ENCODE data around the gene AQP1.

AQP1 gene

GRCh38 chr7:30921540-30922401, 10.1 kb downstream of the AQP1 start:
- DNase-seq (ENCODE audit: low read depth) = no peak

GRCh38 chr7:30922596-30922995, 10.9 kb downstream of the AQP1 start:
- DNase-seq (ENCODE audit: low read depth) = no peak

DNA sequence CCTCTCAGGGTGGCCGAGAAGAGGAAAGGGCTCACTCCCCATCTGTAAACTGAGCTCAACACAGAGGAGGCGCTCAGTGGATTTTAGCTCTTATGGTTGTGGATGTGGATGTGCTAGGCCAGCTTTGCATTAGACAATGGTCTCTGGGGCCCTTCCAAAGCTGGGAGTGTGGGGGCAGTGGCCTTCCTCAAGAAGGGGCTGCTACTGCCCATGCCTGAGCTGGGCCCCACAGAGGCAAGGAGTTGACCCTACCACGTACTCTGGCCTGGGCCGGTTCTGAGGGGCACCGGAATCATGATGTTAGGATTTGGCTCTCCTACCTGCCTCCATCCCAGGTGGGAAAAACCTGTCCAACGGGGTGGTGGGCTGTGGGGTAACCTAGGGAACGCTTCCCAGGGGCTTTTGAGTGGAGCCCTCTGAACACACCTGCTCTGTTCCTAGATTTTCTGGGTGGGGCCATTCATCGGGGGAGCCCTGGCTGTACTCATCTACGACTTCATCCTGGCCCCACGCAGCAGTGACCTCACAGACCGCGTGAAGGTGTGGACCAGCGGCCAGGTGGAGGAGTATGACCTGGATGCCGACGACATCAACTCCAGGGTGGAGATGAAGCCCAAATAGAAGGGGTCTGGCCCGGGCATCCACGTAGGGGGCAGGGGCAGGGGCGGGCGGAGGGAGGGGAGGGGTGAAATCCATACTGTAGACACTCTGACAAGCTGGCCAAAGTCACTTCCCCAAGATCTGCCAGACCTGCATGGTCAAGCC, 11.5 kb downstream of the AQP1 start:
- no peak for DNase-seq (ENCODE audit: low read depth)

DNA sequence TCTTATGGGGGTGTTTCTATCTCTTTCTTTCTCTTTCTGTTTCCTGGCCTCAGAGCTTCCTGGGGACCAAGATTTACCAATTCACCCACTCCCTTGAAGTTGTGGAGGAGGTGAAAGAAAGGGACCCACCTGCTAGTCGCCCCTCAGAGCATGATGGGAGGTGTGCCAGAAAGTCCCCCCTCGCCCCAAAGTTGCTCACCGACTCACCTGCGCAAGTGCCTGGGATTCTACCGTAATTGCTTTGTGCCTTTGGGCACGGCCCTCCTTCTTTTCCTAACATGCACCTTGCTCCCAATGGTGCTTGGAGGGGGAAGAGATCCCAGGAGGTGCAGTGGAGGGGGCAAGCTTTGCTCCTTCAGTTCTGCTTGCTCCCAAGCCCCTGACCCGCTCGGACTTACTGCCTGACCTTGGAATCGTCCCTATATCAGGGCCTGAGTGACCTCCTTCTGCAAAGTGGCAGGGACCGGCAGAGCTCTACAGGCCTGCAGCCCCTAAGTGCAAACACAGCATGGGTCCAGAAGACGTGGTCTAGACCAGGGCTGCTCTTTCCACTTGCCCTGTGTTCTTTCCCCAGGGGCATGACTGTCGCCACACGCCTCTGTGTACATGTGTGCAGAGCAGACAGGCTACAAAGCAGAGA, 12.2 kb downstream of the AQP1 start:
- no peak for DNase-seq (ENCODE audit: low read depth)

- no peak for DNase-seq (ENCODE audit: low read depth)
Observed at GRCh38 chr7:30924624-30925023, 13.0 kb downstream of the AQP1 start.

DNA sequence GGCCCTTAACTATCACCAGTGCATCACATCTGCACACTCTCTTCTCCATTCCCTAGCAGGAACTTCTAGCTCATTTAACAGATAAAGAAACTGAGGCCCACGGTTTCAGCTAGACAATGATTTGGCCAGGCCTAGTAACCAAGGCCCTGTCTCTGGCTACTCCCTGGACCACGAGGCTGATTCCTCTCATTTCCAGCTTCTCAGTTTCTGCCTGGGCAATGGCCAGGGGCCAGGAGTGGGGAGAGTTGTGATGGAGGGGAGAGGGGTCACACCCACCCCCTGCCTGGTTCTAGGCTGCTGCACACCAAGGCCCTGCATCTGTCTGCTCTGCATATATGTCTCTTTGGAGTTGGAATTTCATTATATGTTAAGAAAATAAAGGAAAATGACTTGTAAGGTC, 13.5 kb downstream of the AQP1 start:
- no peak for DNase-seq (ENCODE audit: low read depth)

GRCh38 chr7:30925913-30926312, 14.3 kb downstream of the AQP1 start:
- no peak for DNase-seq (ENCODE audit: low read depth)

- DNase-seq (ENCODE audit: low read depth) = no peak
Observed at GRCh38 chr7:30926313-30926712, 14.7 kb downstream of the AQP1 start.

DNA sequence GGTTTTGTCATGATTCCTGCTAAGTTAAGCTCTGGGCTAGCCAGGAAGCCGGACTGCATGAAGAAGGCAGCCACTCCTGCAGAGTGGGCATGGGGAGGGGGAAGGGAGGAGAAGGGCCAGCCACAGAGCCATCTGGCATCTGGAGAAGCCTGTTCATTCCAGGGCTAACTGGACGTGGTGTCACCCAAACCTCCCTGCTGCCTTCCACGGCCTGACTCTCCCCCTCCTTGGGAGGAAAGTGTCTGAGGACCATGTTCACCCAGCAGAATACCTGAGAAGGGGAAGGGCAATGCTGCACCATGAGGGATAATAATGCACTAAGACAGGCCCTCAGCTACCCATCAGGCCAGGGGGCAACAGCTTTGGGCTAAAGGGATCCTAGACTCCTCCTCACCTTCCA, 15.4 kb downstream of the AQP1 start:
- no peak for DNase-seq (ENCODE audit: low read depth)

DNA sequence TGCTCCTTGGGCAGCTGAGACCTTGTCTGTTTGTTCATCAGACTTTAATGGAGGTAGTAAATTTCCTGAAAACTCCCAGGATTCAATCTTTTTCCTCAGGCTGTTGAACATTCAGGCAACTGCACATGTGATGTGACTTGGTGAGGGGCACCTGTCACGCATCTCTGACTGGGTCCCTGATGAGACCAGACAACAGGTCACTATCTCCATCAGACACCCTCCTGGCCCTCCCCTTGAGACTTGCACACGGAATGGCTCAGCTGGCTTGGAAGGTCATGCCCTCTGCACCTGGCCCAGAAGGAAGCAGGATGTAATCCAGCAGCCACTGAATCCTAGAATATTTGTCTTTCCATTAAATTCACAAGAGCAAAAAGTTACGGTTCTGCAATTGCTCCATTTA, 15.9 kb downstream of the AQP1 start:
- DNase-seq (ENCODE audit: low read depth) = no peak

- no peak for DNase-seq (ENCODE audit: low read depth)
Observed at GRCh38 chr7:30928254-30928872, 16.7 kb downstream of the AQP1 start.

DNA sequence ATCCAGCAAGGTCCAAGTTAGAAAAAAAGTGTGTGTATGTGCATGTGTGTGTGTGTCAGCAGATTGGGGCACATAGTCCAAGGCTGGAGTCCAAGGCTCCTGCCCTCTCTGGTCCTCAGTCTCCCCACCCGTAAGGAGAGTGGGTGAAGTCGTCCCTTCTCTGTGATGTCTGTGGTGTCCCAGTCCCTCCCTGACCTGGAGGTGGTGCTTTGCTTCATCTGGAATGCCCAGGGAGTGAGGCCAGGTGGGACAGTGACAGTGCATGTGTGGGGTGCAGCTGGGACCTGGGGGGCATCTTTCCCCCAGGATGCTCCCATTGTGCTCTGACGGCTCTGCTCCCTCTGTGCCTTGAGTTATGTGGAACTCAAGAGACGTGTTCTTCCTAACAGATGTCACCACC, 18.0 kb downstream of the AQP1 start:
- DNase-seq (ENCODE audit: low read depth) = no peak

DNA sequence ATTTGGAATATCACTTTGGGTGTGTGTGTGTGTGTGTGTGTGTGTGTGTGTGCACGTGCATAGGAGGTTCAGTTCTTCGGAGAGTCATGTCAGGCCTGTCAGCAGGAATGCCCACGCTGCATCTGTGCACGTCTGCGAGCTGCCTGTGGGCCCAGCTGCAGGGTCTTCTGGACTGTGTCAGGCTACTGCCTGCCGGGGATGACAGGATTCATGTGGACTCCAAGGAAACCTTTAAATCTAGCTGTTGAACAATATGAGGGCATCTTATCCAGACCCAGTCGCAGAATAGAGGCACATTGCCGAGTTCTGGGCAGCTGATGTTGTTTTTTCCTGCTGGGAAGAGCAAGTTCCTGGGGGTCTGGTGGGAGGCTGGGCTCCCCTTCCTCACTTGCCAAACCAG, 19.0 kb downstream of the AQP1 start:
- DNase-seq (ENCODE audit: low read depth) = no peak

DNA sequence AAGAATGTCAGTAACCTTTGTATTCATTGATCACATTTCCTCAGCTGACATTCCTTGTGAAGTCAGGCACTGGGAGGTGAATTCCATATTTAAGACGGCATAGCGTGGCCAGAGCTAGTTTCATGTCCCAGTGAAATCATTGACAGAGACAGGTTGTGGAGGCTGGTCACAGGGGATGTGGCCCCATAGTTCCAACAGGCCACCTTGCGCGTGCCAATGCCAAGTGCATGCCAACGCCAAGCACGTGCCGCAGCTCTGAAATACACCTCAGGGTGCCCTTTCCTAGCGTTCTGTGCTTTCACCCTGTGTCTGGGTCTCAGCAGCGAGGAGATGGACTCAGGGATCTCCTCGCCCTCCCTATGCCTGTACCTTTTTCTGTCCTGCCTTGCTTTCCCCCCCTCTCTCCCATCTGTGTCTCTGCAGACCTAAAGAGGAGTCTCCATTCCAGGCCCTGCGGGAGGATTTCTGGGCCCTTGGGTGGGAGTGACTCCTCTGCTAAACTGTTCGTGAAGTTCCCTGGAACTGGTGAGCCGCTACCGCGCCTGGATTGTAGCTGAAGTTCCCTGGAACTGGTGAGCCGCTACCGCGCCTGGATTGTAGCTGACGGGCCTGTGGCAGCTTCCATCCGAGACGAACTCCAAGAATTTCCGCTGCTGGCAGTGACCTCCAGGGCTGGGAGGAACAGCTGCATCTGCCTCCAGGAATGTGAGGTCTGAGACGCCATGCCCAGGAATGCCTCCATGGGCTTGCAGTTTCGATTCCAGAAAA, 19.7 kb downstream of the AQP1 start:
- no peak for DNase-seq (ENCODE audit: low read depth)

DNA sequence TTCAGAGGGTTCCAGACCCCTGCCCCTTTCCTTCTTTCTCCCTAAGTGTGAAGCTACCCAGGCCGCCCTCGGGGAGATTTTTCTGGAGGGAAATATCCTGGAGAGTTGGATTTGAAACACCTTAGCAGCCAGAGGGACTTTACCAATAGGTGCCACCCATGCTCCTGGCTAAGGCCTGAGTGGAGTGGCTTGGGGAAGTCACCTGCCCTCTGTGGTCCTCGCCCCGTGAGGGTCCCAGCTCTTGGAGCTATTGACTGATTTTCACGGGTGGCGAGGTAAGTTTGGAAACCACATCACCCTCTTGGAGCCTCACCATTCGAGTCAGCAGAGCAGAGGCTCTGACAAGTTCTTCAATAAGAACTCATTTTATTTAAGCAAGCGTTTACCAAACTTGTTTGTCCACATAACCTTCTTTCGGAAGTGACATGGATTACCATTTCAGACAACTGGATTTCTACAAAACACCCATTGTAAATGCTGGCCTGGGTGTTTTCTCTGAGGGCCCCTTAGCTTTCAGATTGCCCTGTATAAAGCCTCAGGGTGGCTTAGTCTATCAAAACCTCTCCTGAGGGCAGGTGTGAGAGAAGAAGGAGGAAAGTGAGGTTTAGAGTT, 20.4 kb downstream of the AQP1 start:
- no peak for DNase-seq (ENCODE audit: low read depth)

GRCh38 chr7:30932562-30932961, 20.9 kb downstream of the AQP1 start:
- DNase-seq (ENCODE audit: low read depth) = no peak

DNA sequence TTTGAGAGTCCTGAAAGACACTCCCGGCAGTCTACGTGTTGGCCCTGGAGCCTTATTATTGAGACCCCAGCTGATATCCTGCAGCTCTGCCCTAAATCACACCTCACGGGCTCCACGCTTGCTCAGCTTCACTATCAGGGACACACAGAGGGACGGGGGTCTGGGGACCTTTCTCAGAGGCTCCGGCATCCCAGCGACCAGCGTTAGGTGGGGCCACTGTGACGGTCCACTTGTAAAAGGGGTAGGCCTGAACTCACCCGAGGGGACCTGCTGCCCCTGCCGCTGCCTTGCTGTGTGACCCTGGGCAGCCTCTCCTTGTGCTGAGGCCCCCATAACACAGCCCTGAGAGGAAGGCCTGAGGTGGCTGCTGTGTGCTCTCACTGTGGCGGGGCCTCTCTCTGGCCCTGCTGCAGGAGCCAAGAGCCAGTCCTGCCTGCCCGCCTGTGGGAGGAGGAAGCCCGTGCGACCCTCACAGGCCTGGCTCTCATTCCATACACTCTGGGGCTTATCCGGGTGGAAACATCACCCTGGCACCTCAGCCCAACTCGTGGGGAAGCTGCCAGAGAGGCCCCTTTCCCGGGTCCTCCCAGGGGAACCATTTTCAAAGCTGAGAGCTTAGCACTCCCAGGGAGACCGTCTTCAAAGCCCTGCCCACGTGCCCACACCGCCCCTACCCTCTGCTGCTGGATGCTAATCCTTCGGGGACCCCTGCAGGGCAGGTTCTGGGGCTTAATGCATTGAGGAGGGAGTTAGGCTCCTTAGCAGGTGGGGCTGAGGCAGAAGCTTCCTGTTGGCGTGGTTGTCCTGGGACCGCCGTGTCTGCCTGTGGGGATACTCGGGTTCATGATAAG, 21.7 kb downstream of the AQP1 start:
- DNase-seq (ENCODE audit: low read depth) = no peak

DNA sequence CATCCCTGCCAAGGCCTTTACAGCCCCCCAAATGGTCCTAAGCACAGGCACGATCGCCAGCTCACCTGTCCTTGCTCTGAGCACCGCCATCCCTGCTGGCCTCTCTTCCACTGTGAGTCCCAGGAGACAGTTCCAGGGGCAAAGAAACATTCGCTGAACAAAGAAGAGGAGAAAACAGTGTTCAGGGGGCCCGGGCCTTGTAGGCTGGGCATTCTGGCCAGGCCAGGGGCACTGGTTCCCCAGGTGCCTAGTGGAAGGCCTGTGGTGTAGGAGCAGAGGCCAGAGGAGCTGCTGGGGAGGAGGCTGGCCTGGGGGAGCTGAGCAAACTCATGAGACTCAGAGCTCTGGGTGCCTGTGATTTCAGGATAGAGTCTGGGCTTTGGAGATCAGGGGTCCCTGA, 22.6 kb downstream of the AQP1 start:
- no peak for DNase-seq (ENCODE audit: low read depth)

DNA sequence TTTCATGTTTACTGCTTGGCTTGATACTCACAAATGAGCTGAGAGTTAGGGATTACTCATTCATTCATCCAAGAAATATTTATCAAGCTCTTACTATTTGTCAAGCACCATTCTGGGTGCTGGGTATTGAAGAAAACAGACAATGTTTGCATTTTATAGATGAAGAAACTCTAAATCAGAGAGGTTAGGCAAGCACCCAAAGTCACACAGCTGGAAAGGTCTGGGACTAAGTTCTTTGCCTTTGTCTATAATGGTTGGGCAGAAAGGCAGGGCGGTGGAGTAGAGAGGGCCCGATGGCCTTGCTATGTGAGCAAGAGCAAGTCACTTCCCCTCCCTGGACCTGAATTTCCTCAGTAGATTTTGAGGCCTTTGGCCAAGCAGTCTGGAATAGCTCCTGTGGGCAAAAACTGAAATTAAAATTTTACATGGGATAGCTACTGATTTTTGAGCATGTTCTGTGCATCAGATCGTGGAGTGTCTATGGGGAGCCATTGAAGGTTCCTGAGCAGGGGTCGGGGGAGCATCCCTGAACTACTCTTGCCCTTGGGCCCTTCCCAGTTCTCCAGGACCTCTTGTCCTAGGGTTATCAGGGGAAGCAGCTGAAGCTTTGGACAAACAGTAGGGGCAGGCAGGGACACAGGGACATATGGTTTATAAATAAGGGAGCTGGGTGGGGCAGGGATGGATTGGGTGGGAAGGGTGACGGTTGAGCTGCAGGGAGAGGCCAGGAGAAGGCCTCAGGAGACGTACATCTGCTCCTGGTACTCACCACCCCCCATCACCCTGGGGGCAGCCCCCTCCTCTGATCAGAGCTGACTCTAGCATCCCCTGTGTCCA, 23.3 kb downstream of the AQP1 start:
- DNase-seq (ENCODE audit: low read depth) = no peak

GRCh38 chr7:30935569-30935877, 23.9 kb downstream of the AQP1 start:
- DNase-seq (ENCODE audit: low read depth) = no peak

Data from activated T-cell treated with anti-CD3 and anti-CD28 coated beads for 24 hours (primary cell).